ENCODE data around the gene ADAMTSL3.
"Not testable (repeated sequence)": the region's sequence is repeated elsewhere in the genome, so short reads cannot be mapped to it uniquely, and the experiment has no call there.

The ADAMTSL3 gene

GRCh38 chr15:83928392-83928734, 274.4 kb downstream of the ADAMTSL3 start:
- DNase-seq = no peak

- DNase-seq = no peak
Observed at GRCh38 chr15:83928878-83929418, 275.0 kb downstream of the ADAMTSL3 start.

GRCh38 chr15:83929619-83930018, 275.7 kb downstream of the ADAMTSL3 start:
- DNase-seq = no peak

GRCh38 chr15:83930392-83931212, 276.7 kb downstream of the ADAMTSL3 start:
- no peak for DNase-seq

GRCh38 chr15:83935774-83936173, 281.9 kb downstream of the ADAMTSL3 start:
- DNase-seq = no peak

GRCh38 chr15:83940136-83940535, 286.2 kb downstream of the ADAMTSL3 start:
- DNase-seq = no peak

GRCh38 chr15:83943043-83943442, 289.1 kb downstream of the ADAMTSL3 start:
- no peak for DNase-seq

GRCh38 chr15:83943849-83944404, 290.0 kb downstream of the ADAMTSL3 start:
- no peak for DNase-seq

GRCh38 chr15:83947156-83947555, 293.2 kb downstream of the ADAMTSL3 start:
- DNase-seq = no peak

GRCh38 chr15:83954506-83954905, 300.6 kb downstream of the ADAMTSL3 start:
- DNase-seq = no peak

- DNase-seq = peak; percentile 2 to 52 (median 26)
Observed at GRCh38 chr15:83955806-83956265, 301.9 kb downstream of the ADAMTSL3 start.

GRCh38 chr15:83956887-83957286, 303.0 kb downstream of the ADAMTSL3 start:
- DNase-seq = no peak

- no peak for DNase-seq
Observed at GRCh38 chr15:83959477-83959876, 305.6 kb downstream of the ADAMTSL3 start.

GRCh38 chr15:83960192-83960829, 306.4 kb downstream of the ADAMTSL3 start:
- no peak for DNase-seq

GRCh38 chr15:83961311-83961710, 307.4 kb downstream of the ADAMTSL3 start:
- DNase-seq = no peak

GRCh38 chr15:83964967-83965366, 311.0 kb downstream of the ADAMTSL3 start:
- DNase-seq = not testable (repeated sequence)

GRCh38 chr15:83970295-83970890, 316.5 kb downstream of the ADAMTSL3 start:
- DNase-seq = no peak

GRCh38 chr15:83971992-83972391, 318.1 kb downstream of the ADAMTSL3 start:
- no peak for DNase-seq

- peak in 1 of 4 experiments; percentile 11 for DNase-seq
Observed at GRCh38 chr15:83973816-83974215, 319.9 kb downstream of the ADAMTSL3 start.

- no peak for DNase-seq
Observed at GRCh38 chr15:83977992-83978391, 324.1 kb downstream of the ADAMTSL3 start.

GRCh38 chr15:83978588-83978987, 324.7 kb downstream of the ADAMTSL3 start:
- no peak for DNase-seq

GRCh38 chr15:83980637-83981036, 326.7 kb downstream of the ADAMTSL3 start:
- DNase-seq = no peak

GRCh38 chr15:83982748-83983147, 328.8 kb downstream of the ADAMTSL3 start:
- no peak for DNase-seq

All from suppressor macrophage (primary cell).